Measurements from ENCODE around the gene APP.

The APP gene

DNA sequence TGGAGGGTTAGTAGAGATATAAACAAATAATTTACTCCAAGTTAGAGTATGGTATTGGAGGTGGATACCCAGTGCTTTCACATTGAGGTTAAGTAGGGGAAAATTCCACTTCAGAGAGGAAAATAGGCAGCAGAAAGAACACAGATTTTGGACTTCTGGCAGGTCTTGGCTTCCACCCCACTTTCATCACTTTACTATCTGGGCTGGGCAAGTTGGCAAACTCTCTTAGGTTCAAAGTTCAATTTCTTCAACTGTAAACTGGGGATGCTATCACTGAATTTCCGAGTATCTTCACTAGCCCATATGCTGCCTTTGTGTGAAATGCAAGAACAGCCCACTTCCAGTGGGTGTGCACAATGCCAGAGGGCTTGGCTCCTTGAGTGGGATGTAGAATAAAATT lies 220.9 kb downstream of the APP start:
- Mint-ChIP-seq H3K4me3 (no peak overlapping the region), H3K9me3 (peaks cover 22% of the 10 kb centered on the region), H3K36me3 (ENCODE audit: low read depth) (peaks cover 72% of the 10 kb centered on the region), H3K27me3 (ENCODE audit: low read depth, poor library complexity) (no peaks in the 10 kb centered on the region), H3K27ac (no peak overlapping the region), H3K4me1 (no peaks in the 10 kb centered on the region)
- no peak for DNase-seq
- TF ChIP-seq CTCF (IDR thresholded peaks at IDR 0.05): no peak

DNA sequence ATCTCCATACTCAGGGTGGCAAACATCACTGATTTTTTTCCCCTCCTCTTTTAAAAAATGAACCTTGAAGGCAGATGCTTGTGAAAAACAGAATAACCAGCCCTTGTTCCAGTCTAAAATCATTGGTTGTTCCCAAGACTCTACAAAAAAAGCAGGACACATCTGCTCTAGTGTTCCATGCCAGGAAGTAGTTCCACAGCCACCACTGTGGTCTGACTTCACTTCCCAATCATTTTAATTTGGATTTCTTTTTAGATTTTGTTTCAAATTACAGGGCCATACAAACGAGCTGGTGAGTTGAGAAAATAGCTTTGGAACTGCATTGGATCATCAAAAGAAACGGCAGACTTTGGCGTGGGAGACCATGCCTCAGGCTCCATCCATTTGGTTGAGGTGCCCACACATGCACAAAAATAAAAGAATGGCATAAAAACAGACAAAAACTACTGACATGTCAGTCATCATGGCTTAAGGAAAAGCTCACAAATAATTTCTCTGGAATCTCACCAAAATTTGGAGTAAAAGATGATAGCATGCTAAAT lies 225.8 kb downstream of the APP start:
- H3K27me3 Mint-ChIP-seq (ENCODE audit: low read depth, poor library complexity): no peaks in the 10 kb centered on the region
- H3K9me3 Mint-ChIP-seq: peaks cover 27% of the 10 kb centered on the region
- no peak for TF ChIP-seq CTCF (IDR thresholded peaks at IDR 0.05)
- H3K4me3 Mint-ChIP-seq: no peak overlapping the region
- H3K36me3 Mint-ChIP-seq (ENCODE audit: low read depth): peaks cover 58% of the 10 kb centered on the region
- H3K4me1 Mint-ChIP-seq: peaks cover 13% of the 10 kb centered on the region
- DNase-seq: no peak
- no peak overlapping the region for H3K27ac Mint-ChIP-seq

DNA sequence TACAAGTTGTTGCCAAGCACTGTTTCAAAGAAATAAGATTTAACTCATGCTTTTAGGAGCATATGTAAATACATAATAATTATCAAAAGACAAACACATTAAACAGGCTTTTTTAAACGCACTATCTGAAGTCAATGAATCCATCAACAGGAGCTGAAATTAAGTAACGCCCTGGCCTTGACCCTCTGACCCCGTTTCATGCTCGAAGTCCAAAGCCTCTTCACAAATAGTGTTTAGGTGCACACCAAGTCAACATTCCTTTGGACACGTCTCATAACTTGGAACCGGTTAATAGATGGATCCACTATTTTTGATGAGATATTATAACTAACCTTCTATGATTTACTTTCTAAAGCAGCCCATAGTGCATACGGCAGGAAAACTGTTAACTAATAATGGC lies 226.5 kb downstream of the APP start:
- Mint-ChIP-seq H3K9me3 (peaks cover 27% of the 10 kb centered on the region), H3K4me1 (peaks cover 13% of the 10 kb centered on the region), H3K27me3 (ENCODE audit: low read depth, poor library complexity) (no peaks in the 10 kb centered on the region), H3K27ac (no peak overlapping the region), H3K4me3 (no peak overlapping the region), H3K36me3 (ENCODE audit: low read depth) (peaks cover 51% of the 10 kb centered on the region)
- TF ChIP-seq CTCF (IDR thresholded peaks at IDR 0.05): no peak
- no peak for DNase-seq

DNA sequence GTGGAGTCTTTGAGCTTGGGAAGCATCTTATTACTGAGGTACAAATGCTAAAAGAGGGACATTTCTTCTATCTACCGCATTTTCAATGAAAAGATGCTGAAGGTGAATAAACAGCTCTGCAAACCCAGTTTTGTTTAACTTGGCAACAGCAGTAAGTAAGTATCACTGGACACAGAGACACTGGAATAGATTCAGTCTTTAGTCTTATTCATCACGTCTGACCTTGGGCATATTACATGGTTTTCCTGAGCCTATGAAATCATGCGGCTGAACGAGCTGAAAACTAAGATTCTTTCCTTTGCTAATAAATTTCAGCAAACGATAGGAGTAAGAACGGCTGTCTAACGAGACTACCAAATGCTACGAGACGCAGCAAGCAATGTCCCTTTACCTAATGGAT lies 228.4 kb downstream of the APP start:
- Mint-ChIP-seq H3K27ac (no peak overlapping the region), H3K4me1 (peaks cover 13% of the 10 kb centered on the region), H3K27me3 (ENCODE audit: low read depth, poor library complexity) (no peaks in the 10 kb centered on the region), H3K4me3 (no peak overlapping the region), H3K36me3 (ENCODE audit: low read depth) (peaks cover 39% of the 10 kb centered on the region), H3K9me3 (peaks cover 25% of the 10 kb centered on the region)
- no peak for DNase-seq
- no peak for TF ChIP-seq CTCF (IDR thresholded peaks at IDR 0.05)

GRCh38 chr21:25939396-25939761 lies 231.2 kb downstream of the APP start:
- H3K27me3 Mint-ChIP-seq (ENCODE audit: low read depth, poor library complexity): no peaks in the 10 kb centered on the region
- no peak for TF ChIP-seq CTCF (IDR thresholded peaks at IDR 0.05)
- H3K27ac Mint-ChIP-seq: no peak overlapping the region
- peaks cover 18% of the 10 kb centered on the region for H3K4me1 Mint-ChIP-seq
- DNase-seq: no peak
- peaks cover 29% of the 10 kb centered on the region for H3K36me3 Mint-ChIP-seq (ENCODE audit: low read depth)
- H3K4me3 Mint-ChIP-seq: no peak overlapping the region
- peaks cover 2% of the 10 kb centered on the region for H3K9me3 Mint-ChIP-seq

- no peak for TF ChIP-seq CTCF (IDR thresholded peaks at IDR 0.05)
- Mint-ChIP-seq H3K27ac (peak overlapping the region; percentile 57), H3K9me3 (no peaks in the 10 kb centered on the region), H3K36me3 (ENCODE audit: low read depth) (peaks cover 26% of the 10 kb centered on the region), H3K27me3 (ENCODE audit: low read depth, poor library complexity) (no peaks in the 10 kb centered on the region), H3K4me3 (no peak overlapping the region), H3K4me1 (peaks cover 18% of the 10 kb centered on the region)
- no peak for DNase-seq
Measured at GRCh38 chr21:25938658-25939395, 231.7 kb downstream of the APP start.

Measured in nephron progenitor cell (in vitro differentiated cells).